Psoas muscle (tissue), 8 donors: ENCODE results near the gene LMO2. TPM values are rescaled to one million over a fixed set of nuclear protein-coding genes. Genes with fewer than 3 reads are reported as not detected.
"Not testable (repeated sequence)": the region's sequence is repeated elsewhere in the genome, so short reads cannot be mapped to it uniquely, and the experiment has no call there.

ENCODE experiments used
- ATAC-seq, 4 donors: fragments of 200-7000 bp; cut with Tn5 transposase; one replicate each; pipeline ENCODE4 v1.9.1; 2020; ENCODE audit warnings: moderate library complexity in 3 of 4, mild to moderate bottlenecking in 2 of 4
- DNase-seq, 2 donors: peaks; one replicate each; pipeline ENCODE4 v3.0.0-alpha.2; 2020
- H3K27ac ChIP-seq: fragments of 200-600 bp; one replicate; pipeline ENCODE4 v1.8.0; 2022
- H3K27me3 ChIP-seq, 3 donors: fragments of 200-600 bp in 1 of 3; one replicate each; pipeline versions ENCODE4 v1.6.1 to v1.8.0; 2013 to 2022; ENCODE audit warnings: low read length in 2 of 3, mild to moderate bottlenecking in 2 of 3, moderate library complexity in 1 of 3; ENCODE audit not compliant: insufficient read depth in 3 of 3
- H3K36me3 ChIP-seq, 2 donors: fragments of 200-600 bp in 1 of 2; one replicate each; pipeline versions ENCODE4 v1.6.1 to v1.8.0; 2013 to 2022; ENCODE audit warnings: low read depth in 1 of 2, mild to moderate bottlenecking in 1 of 2, moderate library complexity in 1 of 2; ENCODE audit not compliant: insufficient read depth in 1 of 2
- H3K4me1 ChIP-seq: fragments of 200-600 bp; one replicate; pipeline ENCODE4 v1.8.0; 2022
- H3K4me3 ChIP-seq: fragments of 200-600 bp; one replicate; pipeline ENCODE4 v1.8.0; 2022; ENCODE audit warnings: mild to moderate bottlenecking
- H3K9me3 ChIP-seq: fragments of 200-600 bp; one replicate; pipeline ENCODE4 v1.8.0; 2022
- CTCF ChIP-seq: fragments of 200-600 bp; IDR thresholded peaks from one replicate; pipeline ENCODE4 v1.8.0; 2022; ENCODE audit warnings: antibody characterized with exemption
- WGBS, 3 donors: extraction: QIAGEN DNeasy Blood & Tissue Kit; methylation state at CpG; one replicate each; pipeline versions ENCODE4 v1.1.6 to v1.1.7; 2013; 5-methylcytosine and 5-hydroxymethylcytosine counted together
- intact Hi-C, 2 donors: fragments of 100-400 bp; cut with DNase I; formaldehyde crosslinking; loops; one replicate each; pipeline versions ENCODE4 v1.11.0 to v1.14.2; 2022
- polyA plus RNA-seq, 3 donors: library from polyadenylated mRNA; stranded (reverse); fragments of 200-250 nt; gene quantifications; one replicate each; pipeline ENCODE4 v1.2.3, GENCODE V29; 2013
- total RNA-seq, 4 donors: library from RNA; stranded (reverse); fragmentation: NEBNext Ultra II Directional in 2 of 4; extraction: Animal tissue kit (Norgen Biotek cat#: 25700) in 2 of 4; gene quantifications; one replicate each; pipeline versions ENCODE4 v1.2.1 to v1.2.4, GENCODE V29; 2021 to 2023
- donor health status: healthy with polysubstance abuse.
- donor health status: DM: no; HTN: no; CAD: no; lungs with moderate emphysema.
- donor health status: Bipolar disorder and iron deficiency.
- donor health status: healthy.
- donor health status: DM: yes; HTN: yes; CAD: no.
- donor health status: DM: no; HTN: no; CAD: no.
- donor health status: DM: no; HTN: no; CAD: no.
- donor health status: DM: yes; HTN: yes; CAD: no.

Gene LMO2
- total and polyA plus RNA-seq, 7 donors = 8.0 to 47.1 (median 12.3) TPM

DNA sequence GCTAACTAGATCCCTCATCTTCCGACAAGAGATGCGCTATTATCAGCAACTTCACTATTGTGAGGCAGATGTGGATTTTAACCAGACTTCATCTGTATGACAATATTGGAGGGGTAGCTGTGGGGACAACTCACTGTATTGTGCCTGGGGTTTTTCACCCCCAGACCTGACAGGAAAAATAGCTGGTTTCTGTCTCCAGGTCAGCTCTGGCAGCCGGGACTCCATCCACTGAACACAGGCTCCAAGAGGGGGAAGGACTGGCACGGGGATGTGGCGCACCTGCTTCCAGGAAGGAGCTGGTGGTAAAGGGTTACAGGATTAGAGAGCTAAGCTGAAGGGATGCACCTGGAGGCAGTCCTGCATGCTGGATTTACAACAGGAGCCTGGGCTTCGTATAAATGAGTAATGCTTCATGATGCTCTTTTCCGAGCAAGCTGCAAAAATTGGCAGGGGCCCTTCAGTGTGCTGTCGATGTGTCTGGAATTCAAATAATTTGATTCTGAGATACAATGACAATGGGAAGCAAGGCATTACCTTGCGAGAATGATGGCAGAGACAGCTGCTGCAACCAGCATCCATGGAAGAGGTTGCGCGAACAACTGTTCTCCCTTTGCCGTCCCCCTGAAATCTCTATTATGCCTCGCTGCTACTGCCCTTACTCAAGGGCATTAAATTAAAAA is 49.5 kb downstream of the LMO2 start:
- 39 to 53% (median 42%) methylated on average over 13 of the region's 13 CpGs for WGBS, 3 donors
- no peaks in the 10 kb centered on the region for H3K36me3 ChIP-seq
- H3K27me3 ChIP-seq = peaks cover 0 to 7% (median 0%) of the 10 kb centered on the region in 3 donors
- intact Hi-C loops = loop anchor here in 1 of 2 donors (10.0 kb wide), 1 partner anchor 312 kb away; no protein-coding TSS in a partner anchor
- TF ChIP-seq CTCF = no peak
- H3K4me1 ChIP-seq = no peaks in the 10 kb centered on the region
- ATAC-seq = no peak
- H3K27ac ChIP-seq = no peak overlapping the region
- H3K4me3 ChIP-seq = no peak overlapping the region
- DNase-seq = no peak
- H3K9me3 ChIP-seq = no peaks in the 10 kb centered on the region

DNA sequence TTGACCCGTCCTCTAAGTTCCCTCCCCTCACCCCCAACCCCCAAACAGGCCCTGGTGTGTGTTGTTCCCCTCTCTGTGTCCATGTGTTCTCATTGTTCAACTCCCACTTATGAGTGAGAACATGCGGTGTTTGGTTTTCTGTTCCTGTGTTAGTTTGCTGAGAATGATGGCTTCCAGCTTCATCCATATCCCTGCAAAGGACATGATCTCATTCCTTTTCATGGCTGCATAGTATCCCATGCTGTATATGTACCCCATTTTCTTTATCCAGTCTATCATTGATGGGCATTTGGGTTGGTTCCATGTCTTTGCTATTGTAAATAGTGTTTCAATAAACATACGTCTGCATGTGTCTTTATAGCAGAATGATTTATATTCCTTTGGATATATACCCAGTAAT is 53.6 kb downstream of the LMO2 start:
- H3K9me3 ChIP-seq, H3K4me3 ChIP-seq, intact Hi-C loops, ATAC-seq, DNase-seq, H3K36me3 ChIP-seq, H3K4me1 ChIP-seq, H3K27ac ChIP-seq, H3K27me3 ChIP-seq: not testable (repeated sequence)
- WGBS, 3 donors = 74 to 88% (median 81%) methylated on average over 2 to 3 of the region's 3 CpGs

GRCh38 chr11:33837334-33837733 is 54.5 kb downstream of the LMO2 start:
- H3K9me3 ChIP-seq, H3K36me3 ChIP-seq, H3K4me1 ChIP-seq, H3K27ac ChIP-seq, intact Hi-C loops, ATAC-seq, H3K27me3 ChIP-seq, H3K4me3 ChIP-seq, DNase-seq: not testable (repeated sequence)
- 84 to 95% (median 86%) methylated on average over 5 of the region's 5 CpGs for WGBS, 3 donors

GRCh38 chr11:33835143-33835878 is 56.6 kb downstream of the LMO2 start:
- H3K9me3 ChIP-seq = no peaks in the 10 kb centered on the region
- TF ChIP-seq CTCF = no peak
- H3K4me3 ChIP-seq = no peak overlapping the region
- H3K4me1 ChIP-seq = no peaks in the 10 kb centered on the region
- H3K27me3 ChIP-seq = peaks cover 0 to 2% (median 0%) of the 10 kb centered on the region in 3 donors
- 45 to 47% (median 45%) methylated on average over 5 of the region's 5 CpGs for WGBS, 3 donors
- ATAC-seq (no peak), DNase-seq (no peak)
- H3K27ac ChIP-seq = no peak overlapping the region
- intact Hi-C loops = no loop called here
- no peaks in the 10 kb centered on the region for H3K36me3 ChIP-seq

DNA sequence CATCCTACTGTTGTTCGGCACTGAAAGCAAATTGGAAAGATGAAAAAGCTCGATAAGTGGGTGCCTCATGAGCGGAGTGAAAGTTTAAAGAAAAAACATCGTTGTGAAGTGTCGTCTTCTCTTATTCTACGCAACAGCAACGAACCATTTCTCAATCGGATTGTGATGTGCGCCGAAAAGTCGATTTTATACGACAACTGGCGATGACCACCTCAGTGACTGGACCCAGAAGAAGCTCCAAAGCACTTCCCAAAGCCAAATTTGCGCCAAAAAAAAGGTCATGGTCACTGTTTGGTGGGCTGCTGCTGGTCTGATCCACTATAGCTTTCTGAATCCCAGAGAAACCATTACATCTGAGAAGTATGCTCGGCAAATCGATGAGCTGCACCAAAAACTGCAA is 59.2 kb downstream of the LMO2 start:
- no peak for TF ChIP-seq CTCF
- H3K27ac ChIP-seq = no peak overlapping the region
- no peaks in the 10 kb centered on the region for H3K36me3 ChIP-seq
- H3K9me3 ChIP-seq = no peaks in the 10 kb centered on the region
- no peak for DNase-seq
- no peak for ATAC-seq
- peaks cover 0 to 9% (median 5%) of the 10 kb centered on the region in 3 donors for H3K27me3 ChIP-seq
- WGBS, 3 donors = 86 to 89% (median 87%) methylated on average over 16 of the region's 16 CpGs
- no peak overlapping the region for H3K4me3 ChIP-seq
- no peaks in the 10 kb centered on the region for H3K4me1 ChIP-seq
- intact Hi-C loops = no loop called here
